Parathyroid adenoma (tissue), 2 donors: ENCODE results near the gene LELP1.

Source experiments
- H2AFZ ChIP-seq: fragments of 300-600 bp; sonication (generic); one replicate; pipeline ENCODE4 v1.7.0; 2017; ENCODE audit warnings: antibody characterized with exemption, mild to moderate bottlenecking
- H3K27ac ChIP-seq: fragments of 300-600 bp; sonication (generic); one replicate; pipeline ENCODE4 v1.7.0; 2017
- H3K27me3 ChIP-seq: fragments of 300-600 bp; sonication (generic); one replicate; pipeline ENCODE4 v1.7.0; 2017; ENCODE audit warnings: low read length; ENCODE audit not compliant: control insufficient read depth, insufficient read depth
- H3K36me3 ChIP-seq: fragments of 300-600 bp; sonication (generic); one replicate; pipeline ENCODE4 v1.7.0; 2017; ENCODE audit warnings: low read length; ENCODE audit not compliant: control insufficient read depth, insufficient read depth
- H3K4me1 ChIP-seq: fragments of 300-600 bp; sonication (generic); one replicate; pipeline ENCODE4 v1.7.0; 2017; ENCODE audit warnings: control low read depth
- H3K4me2 ChIP-seq: fragments of 300-600 bp; sonication (generic); one replicate; pipeline ENCODE4 v1.7.0; 2017; ENCODE audit warnings: low read length
- H3K4me3 ChIP-seq: fragments of 300-600 bp; sonication (generic); one replicate; pipeline ENCODE4 v1.7.0; 2017; ENCODE audit warnings: low read depth, low read length
- H3K79me2 ChIP-seq: fragments of 300-600 bp; sonication (generic); one replicate; pipeline ENCODE4 v1.7.0; 2017; ENCODE audit warnings: control low read depth
- H3K9ac ChIP-seq: fragments of 300-600 bp; sonication (generic); one replicate; pipeline ENCODE4 v1.7.0; 2017; ENCODE audit warnings: mild to moderate bottlenecking
- H3K9me3 ChIP-seq: fragments of 300-600 bp; sonication (generic); one replicate; pipeline ENCODE4 v1.7.0; 2017; ENCODE audit warnings: low read length; ENCODE audit not compliant: control insufficient read depth
- CTCF ChIP-seq: fragments of 300-600 bp; sonication (generic); IDR thresholded peaks from one replicate; pipeline ENCODE4 v1.7.0; 2017; ENCODE audit warnings: antibody characterized with exemption, mild to moderate bottlenecking
- donor health status: primary hyperparathyroidism.

The LELP1 gene

GRCh38 chr1:153231363-153231762 is 28.1 kb downstream of the LELP1 start:
- Histone ChIP-seq H3K79me2 (no peaks in the 10 kb centered on the region), H3K4me1 (no peaks in the 10 kb centered on the region), H3K4me3 (no peak overlapping the region), H3K27me3 (no peaks in the 10 kb centered on the region), H3K27ac (no peak overlapping the region), H3K9ac (no peak overlapping the region), H3K9me3 (no peaks in the 10 kb centered on the region), H3K4me2 (no peak overlapping the region), H3K36me3 (no peaks in the 10 kb centered on the region), H2AFZ (no peak overlapping the region)
- no peak for TF ChIP-seq CTCF

- Histone ChIP-seq H3K27ac (no peak overlapping the region), H2AFZ (no peak overlapping the region), H3K79me2 (no peaks in the 10 kb centered on the region), H3K4me2 (no peak overlapping the region), H3K9me3 (no peaks in the 10 kb centered on the region), H3K36me3 (no peaks in the 10 kb centered on the region), H3K4me1 (no peaks in the 10 kb centered on the region), H3K9ac (no peak overlapping the region), H3K27me3 (no peaks in the 10 kb centered on the region), H3K4me3 (no peak overlapping the region)
- no peak for TF ChIP-seq CTCF
These were observed 28.6 kb downstream of the LELP1 start for GRCh38 chr1:153231785-153232184.

GRCh38 chr1:153232553-153232952 is 29.3 kb downstream of the LELP1 start:
- H3K4me2 ChIP-seq: no peak overlapping the region
- no peak overlapping the region for H3K27ac ChIP-seq
- no peaks in the 10 kb centered on the region for H3K9me3 ChIP-seq

GRCh38 chr1:153233448-153233847 is 30.2 kb downstream of the LELP1 start:
- no peak for TF ChIP-seq CTCF
- H3K4me3 ChIP-seq: no peak overlapping the region
- no peaks in the 10 kb centered on the region for H3K36me3 ChIP-seq
- no peaks in the 10 kb centered on the region for H3K27me3 ChIP-seq
- no peak overlapping the region for H3K4me2 ChIP-seq
- H3K9ac ChIP-seq: no peak overlapping the region
- H3K4me1 ChIP-seq: no peaks in the 10 kb centered on the region
- no peaks in the 10 kb centered on the region for H3K79me2 ChIP-seq
- no peaks in the 10 kb centered on the region for H3K9me3 ChIP-seq
- no peak overlapping the region for H3K27ac ChIP-seq
- no peak overlapping the region for H2AFZ ChIP-seq

More at GRCh38 chr1:153232553-153232952, 29.3 kb downstream of the LELP1 start:
- Histone ChIP-seq H3K9ac (no peak overlapping the region), H3K4me3 (no peak overlapping the region), H3K27me3 (no peaks in the 10 kb centered on the region), H3K4me1 (no peaks in the 10 kb centered on the region), H3K36me3 (no peaks in the 10 kb centered on the region), H3K79me2 (no peaks in the 10 kb centered on the region), H2AFZ (no peak overlapping the region)
- no peak for TF ChIP-seq CTCF

GRCh38 chr1:153238527-153238926 is 35.3 kb downstream of the LELP1 start:
- H3K79me2 ChIP-seq: no peaks in the 10 kb centered on the region
- no peak overlapping the region for H3K4me3 ChIP-seq
- no peaks in the 10 kb centered on the region for H3K27me3 ChIP-seq
- no peak overlapping the region for H3K4me2 ChIP-seq
- H3K27ac ChIP-seq: no peak overlapping the region
- no peaks in the 10 kb centered on the region for H3K9me3 ChIP-seq
- no peak for TF ChIP-seq CTCF
- no peaks in the 10 kb centered on the region for H3K36me3 ChIP-seq
- H3K9ac ChIP-seq: no peak overlapping the region
- no peaks in the 10 kb centered on the region for H3K4me1 ChIP-seq
- no peak overlapping the region for H2AFZ ChIP-seq
